GM19468 (cell line): ENCODE data around the gene HYI.
"Not testable (repeated sequence)": the region's sequence is repeated elsewhere in the genome, so short reads cannot be mapped to it uniquely, and the experiment has no call there.

Experiments
- ATAC-seq: cut with Tn5 transposase; IDR thresholded peaks from one replicate; pipeline ENCODE4 v1.9.1; 2021; ENCODE audit warnings: mild to moderate bottlenecking, moderate library complexity, moderate number of reproducible peaks; ENCODE audit not compliant: unreplicated experiment; ENCODE audit errors: extremely low read depth

The HYI gene

GRCh38 chr1:43453442-43454269 lies at the start of gene HYI:
HYI (minus strand) TSS chr1:43453931; CDS start chr1:43453793, 138 bp downstream.
- ATAC-seq, result no peak

GRCh38 chr1:43501806-43502205 lies 48.1 kb upstream of the HYI start:
- ATAC-seq, result not testable (repeated sequence)

- ATAC-seq, result no peak
Observed at GRCh38 chr1:43499898-43500297, 46.2 kb upstream of the HYI start.

GRCh38 chr1:43495204-43495603 lies 41.5 kb upstream of the HYI start:
- ATAC-seq, result no peak

GRCh38 chr1:43493661-43494450 lies 40.1 kb upstream of the HYI start:
- ATAC-seq, result no peak

GRCh38 chr1:43492826-43493225 lies 39.1 kb upstream of the HYI start:
- no peak for ATAC-seq

- ATAC-seq, result no peak
Observed at GRCh38 chr1:43491061-43491460, 37.3 kb upstream of the HYI start.

- no peak for ATAC-seq
Observed at GRCh38 chr1:43488165-43488564, 34.4 kb upstream of the HYI start.

- no peak for ATAC-seq
Observed at GRCh38 chr1:43484367-43484766, 30.6 kb upstream of the HYI start.

- ATAC-seq, result no peak
Observed at GRCh38 chr1:43482215-43482614, 28.5 kb upstream of the HYI start.

GRCh38 chr1:43481491-43481890 lies 27.8 kb upstream of the HYI start:
- no peak for ATAC-seq

GRCh38 chr1:43479414-43479813 lies 25.7 kb upstream of the HYI start:
- ATAC-seq, result no peak

GRCh38 chr1:43477716-43478115 lies 24.0 kb upstream of the HYI start:
- ATAC-seq, result no peak

- not testable (repeated sequence) for ATAC-seq
Observed at GRCh38 chr1:43475611-43476401, 22.1 kb upstream of the HYI start.

GRCh38 chr1:43473463-43473862 lies 19.7 kb upstream of the HYI start:
- no peak for ATAC-seq

GRCh38 chr1:43472463-43473151 lies 18.9 kb upstream of the HYI start:
- not testable (repeated sequence) for ATAC-seq

- no peak for ATAC-seq
Observed at GRCh38 chr1:43472087-43472462, 18.3 kb upstream of the HYI start.

- no peak for ATAC-seq
Observed at GRCh38 chr1:43469932-43470331, 16.2 kb upstream of the HYI start.

- ATAC-seq, result no peak
Observed at GRCh38 chr1:43468414-43468813, 14.7 kb upstream of the HYI start.

GRCh38 chr1:43466403-43466802 lies 12.7 kb upstream of the HYI start:
- ATAC-seq, result no peak
